NCI-H128 (cell line): ENCODE data around the gene CTAG2.
"Not testable (repeated sequence)": the region's sequence is repeated elsewhere in the genome, so short reads cannot be mapped to it uniquely, and the experiment has no call there.

Experiments
- DNase-seq: peaks from one replicate; lab custom pipeline; 2025; ENCODE audit not compliant: unreplicated experiment; lab: John Stamatoyannopoulos, UW

The CTAG2 gene

DNA sequence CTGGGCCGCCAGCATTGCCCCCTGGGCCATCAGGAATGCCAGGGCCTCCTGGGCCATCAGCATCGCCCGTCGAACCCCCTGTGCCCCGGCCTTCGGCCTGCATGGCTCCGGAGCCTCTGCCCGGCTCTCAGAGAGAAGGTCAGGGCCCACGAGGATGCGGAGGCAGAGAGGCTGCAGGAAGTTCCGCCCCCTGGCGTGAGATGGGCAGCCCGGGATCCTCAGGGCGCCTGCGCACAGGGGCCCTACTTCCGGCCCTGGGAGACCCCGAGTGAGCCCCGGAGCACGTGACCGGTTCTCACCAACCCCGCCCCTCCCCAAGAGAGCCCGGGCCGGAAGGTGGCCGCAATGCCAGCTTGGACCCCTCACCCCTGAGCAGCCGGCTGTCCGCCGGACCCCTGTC, at the start of gene CTAG2:
CTAG2 (minus strand) TSS at position 167 of the 400 bp plus-strand sequence; CDS start at position 103, 64 bp downstream.
- DNase-seq, result not testable (repeated sequence)

DNA sequence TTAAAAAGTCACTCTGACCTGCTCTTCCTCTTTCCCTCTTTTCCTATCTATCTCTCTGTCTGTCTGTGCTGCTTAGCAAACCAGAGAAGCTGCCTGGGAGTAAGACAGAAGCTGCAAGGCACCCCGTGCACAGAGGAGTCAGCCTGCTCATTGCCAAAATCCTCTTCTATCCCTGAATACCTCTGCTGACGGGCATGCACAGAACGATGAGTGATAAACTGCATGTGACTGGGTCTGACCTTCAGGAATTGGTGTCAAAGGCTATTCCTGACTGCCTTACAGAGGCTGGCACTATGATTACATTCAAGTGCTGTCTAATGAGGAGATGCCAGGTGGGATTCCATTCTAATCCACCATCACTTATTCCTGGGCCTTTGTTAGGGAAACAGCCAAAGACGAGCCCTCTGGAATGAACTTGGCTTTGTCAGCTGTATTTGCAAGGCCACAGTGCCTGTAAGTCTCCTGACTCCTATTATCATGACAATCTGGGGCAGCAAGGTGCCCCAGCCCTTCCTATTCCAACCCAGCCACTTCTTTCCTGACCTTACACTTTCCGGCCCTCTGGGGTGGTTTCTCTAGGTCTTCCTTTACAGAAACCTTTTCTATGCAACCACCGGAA, 45.4 kb upstream of the CTAG2 start:
- DNase-seq, result no peak

DNA sequence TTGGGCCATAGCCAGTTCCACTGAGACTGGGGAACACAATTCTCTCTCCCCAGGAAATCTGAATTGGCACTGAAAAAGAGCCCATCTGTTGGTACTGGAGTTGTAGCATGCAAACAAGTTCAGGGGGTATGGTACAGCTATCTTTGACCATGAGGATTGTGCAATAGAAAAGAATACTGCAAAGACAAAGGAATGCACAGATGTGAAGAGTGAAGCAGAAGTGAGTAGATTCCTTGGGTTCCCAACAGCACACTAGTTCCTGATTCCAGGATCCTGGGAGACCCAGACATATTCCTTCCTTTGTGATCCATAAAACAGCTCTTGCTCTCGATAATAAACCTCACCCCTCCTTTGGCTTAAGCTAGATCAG, 43.3 kb upstream of the CTAG2 start:
- no peak for DNase-seq

DNA sequence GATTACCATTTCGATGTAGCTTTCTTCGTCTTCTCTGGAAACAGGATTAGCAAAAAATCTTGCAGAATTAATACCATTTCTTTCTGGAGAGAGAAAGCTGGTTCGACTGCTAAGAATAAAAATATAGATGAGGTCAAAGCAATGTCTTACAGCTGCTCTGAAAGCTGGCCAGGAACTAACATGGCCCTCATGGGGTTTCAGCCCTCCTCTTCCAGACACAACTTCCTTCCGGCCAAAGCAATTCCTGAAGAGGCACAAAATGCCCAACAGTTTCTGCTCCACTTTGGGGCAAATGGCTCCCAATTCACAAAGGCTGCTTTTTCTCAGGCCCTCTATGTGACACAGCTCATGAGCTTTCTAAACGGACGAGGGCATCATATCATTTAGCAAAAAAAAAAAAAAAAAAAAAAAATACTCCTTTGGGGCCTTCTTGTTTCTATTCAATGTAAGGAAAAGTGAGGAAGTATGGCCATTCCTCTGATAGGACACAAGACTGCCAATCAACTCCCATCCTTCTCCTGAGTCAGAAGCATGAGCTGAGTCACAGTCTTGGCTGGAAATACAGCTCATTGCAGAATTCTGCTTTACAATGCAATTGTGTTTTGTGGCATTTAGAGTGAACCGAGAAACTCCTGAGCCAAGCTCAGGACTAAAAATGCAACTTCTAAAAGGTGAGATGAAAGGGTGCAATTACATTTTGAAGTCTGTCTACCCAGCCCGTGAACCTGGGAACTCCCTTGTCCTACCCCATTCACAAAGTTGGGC, 42.7 kb upstream of the CTAG2 start:
- DNase-seq, result no peak

DNA sequence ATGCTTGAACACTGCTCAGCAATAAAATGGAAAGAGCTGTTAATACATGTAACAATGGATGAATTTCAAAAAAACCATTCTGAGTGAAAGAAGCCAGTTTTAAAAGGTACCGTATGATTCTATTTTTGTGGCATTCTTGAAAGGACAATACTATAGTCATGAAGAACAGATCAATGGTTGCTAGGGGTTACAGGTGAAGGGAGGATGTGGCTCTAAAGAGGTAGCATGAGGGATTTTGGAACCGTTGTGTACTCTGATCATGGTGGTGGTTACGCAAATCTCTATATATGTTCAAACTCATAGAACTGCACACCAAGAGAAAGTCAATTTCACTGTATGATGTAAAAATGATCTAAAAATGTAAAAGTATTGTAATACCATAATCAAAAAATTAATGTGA, 40.0 kb upstream of the CTAG2 start:
- DNase-seq, result no peak

DNA sequence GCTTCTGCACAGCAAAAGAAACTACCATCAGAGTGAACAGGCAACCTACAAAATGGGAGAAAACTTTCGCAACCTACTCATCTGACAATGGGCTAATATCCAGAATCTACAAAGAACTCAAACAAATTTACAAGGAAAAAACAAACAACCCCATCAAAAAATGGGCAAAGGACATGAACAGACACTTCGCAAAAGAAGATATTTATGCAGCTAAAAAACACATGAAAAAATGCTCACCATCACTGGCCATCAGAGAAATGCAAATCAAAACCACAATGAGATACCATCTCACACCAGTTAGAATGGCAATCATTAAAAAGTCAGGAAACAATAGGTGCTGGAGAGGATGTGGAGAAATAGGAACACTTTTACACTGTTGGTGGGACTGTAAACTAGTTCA, 37.1 kb upstream of the CTAG2 start:
- DNase-seq, result not testable (repeated sequence)

DNA sequence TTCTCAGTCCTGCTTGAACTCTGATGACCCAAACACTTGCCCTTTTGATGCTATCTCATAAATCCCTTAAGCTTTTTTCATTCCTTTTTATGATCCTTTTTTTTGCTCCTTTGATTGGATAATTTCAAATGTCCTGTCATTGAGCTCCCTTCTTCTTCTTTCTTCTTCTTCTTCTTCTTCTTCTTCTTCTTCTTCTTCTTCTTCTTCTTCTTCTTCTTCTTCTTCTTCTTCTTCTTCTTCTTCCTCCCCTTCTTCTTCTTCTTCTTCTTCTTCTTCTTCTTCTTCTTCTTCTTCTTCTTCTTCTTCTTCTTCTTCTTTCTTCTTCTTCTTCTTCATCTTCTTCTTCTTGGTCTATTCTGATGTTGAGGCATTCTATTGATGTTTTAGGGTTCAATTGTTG, 18.7 kb upstream of the CTAG2 start:
- DNase-seq, result not testable (repeated sequence)

DNA sequence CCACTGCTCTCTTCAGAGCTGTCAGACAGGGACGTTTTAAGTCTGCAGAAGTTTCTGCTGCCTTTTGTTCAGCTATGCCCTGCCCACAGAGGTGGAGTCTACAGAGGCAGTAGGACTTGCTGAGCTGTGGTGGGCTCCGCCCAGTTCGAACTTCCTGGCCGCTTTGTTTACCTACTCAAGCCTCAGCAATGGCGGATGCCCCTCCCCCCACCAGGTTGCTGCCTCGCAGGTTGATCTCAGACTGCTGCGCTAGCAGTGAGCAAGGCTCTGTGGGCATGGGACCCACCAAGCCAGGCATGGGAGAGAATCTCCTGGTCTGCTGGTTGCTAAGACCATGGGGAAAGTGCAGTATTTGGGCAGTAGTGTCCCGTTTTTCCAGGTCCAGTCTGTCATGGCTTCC, 17.5 kb upstream of the CTAG2 start:
- not testable (repeated sequence) for DNase-seq

DNA sequence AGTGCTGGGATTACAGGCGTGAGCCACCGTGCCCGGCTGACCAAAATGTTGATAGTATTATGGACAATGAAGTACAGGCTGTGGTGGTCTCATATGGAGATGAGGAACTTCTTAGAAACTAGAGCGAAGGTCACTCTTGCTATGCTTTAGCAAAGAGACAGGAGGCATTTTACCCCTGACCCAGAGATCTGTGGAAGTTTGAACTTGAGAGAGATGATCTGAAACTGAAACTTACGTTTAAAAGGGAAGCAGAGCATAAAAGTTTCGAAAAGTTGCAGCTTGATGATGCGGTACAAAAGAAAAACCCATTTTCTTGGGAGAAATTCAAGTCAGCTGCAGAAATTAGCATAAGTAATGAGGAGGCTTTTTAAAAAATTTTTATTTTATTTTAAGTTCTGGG, 8.5 kb upstream of the CTAG2 start:
- DNase-seq, result no peak

DNA sequence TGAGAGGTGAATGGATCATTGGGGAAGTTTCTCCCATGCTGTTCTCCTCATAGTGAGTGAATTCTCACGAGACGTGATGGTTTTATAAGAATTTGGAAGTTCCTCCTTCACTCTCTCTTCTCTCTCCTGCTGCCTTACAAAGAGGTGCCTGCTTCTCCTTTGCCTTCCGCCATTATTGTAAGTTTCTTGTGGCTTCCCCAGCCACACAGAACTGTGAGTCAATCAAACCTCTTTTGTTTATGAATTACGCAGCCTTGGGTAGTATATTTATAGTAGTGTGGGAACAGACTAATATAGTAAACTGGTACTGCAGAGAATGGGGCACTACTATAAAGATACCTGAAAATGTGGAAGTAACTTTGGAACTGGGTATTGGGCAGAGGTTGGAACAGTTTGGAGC, 7.8 kb upstream of the CTAG2 start:
- DNase-seq, result no peak

DNA sequence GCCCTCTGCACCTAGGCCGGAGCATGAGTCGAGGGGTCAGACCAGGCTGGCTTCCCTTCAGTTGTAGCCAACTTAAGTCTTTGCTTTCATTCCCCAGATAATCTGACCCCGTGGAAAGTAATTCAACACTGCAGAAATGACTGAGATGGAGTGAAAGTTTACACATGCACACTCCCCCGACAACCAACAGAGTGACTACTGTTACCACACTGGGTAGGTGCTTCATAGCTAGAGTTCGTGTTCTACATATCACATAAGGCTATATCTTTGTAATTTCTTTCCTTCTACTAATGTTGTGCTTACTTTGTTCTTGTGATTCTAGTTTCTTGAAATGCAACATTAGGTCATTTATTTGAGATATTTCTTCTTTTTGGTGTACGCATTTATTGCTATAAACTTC, 7.2 kb upstream of the CTAG2 start:
- DNase-seq, result no peak

DNA sequence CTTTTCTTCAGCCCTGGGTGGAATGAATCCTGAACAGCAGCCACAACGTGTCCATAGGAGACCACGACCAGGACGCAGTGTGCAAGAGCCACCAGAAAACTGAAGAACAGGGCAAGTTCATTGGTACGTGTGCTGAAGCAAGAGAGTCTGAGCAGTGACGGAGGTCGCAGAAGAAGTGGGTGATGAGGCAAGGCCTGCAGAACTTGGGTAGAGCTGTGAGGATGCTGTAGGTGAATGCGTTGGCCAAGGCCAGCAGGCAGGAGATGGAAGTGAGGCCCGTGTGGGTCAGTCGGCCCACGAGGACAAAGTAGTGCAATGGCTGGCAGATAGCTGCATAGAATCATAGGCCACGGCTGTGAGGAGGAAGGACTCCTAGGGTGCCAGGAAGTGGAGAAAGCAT, 5.6 kb upstream of the CTAG2 start:
- DNase-seq, result no peak

DNA sequence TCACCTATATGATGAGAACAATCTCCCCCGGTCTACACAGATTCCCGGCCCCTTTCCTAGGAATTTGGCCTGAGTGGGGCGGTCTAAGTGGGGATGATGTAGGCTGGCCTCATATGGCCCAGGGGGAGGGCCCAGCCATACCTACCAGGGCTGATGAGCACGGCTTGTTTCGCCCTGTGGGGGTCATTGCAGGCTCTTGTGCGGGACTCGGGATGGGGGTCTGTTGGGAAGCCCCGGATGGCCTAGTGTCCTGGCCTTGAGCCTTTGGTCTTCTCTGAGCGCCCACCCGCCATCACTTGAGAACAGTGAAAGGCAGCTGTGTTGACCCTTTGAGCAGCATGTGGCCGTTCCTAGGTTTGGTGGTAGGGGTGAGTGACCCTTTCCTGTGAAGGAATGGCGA, 4.8 kb upstream of the CTAG2 start:
- no peak for DNase-seq

DNA sequence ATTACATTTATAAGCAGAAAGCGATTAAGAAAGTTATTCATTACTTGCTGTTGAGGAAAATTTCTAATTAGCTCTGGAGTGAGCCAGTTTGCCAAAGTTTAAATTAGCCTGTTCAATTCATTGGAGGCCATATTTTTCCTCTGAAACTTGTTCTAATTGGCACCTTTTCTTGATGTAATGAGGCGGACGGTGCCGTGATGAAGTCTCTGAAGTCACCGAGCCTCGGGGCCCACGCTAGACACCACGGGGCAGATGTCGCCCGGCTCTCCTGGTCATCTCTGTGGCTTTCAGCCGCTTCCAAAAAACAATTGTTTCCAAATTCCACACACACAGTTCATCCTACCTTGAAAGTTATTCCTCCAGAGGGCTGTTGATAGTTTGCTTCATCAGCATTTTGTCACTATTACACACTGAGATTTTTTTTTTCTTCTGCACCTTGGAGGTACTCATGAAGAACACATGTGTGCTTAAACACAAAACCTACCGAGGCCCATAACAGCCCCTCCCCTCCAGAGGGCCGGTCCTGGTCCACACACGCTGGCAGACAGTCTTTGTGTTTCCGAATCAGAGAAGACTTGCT, 3.9 kb upstream of the CTAG2 start:
- DNase-seq, result no peak

DNA sequence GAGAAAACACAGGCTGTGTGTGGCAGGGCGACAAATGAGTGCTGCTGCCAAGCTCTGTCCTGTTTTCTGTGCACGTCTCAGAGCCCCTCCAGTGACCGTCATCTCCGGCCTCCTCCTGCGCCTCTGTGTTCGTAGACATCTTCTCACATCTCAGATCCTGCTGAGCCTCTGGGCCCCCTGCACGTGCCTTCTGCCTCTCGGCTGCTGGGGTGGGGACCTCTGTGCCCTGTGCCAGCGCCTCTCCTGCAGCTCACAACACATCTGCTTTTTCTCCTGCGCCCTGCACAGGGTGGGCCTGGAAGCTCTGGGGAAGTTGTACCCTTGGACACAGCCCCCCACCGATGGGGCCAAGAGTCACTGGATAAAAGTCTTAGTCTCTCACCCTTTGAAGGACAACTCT, 2.4 kb upstream of the CTAG2 start:
- no peak for DNase-seq

DNA sequence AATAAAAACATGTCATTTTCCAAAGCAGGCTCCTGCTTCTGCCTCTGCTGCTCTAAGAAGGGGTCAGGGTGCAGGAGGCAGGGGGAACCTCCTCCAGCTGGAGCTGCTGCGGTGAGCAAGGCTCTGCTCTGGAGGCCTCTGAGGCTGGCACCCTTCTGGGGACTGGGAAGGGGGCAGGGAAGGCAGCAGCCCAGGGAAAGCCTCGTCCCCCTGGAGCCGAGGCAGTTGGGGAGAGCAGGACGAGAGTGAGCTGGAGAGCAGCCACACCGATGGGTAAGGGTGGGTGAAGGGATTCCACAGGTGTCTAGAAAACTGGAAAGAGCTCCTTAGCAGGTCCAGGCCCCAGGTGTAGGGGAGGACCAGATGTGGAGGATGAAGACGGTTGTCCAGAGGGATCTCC, 2.0 kb upstream of the CTAG2 start:
- no peak for DNase-seq

DNA sequence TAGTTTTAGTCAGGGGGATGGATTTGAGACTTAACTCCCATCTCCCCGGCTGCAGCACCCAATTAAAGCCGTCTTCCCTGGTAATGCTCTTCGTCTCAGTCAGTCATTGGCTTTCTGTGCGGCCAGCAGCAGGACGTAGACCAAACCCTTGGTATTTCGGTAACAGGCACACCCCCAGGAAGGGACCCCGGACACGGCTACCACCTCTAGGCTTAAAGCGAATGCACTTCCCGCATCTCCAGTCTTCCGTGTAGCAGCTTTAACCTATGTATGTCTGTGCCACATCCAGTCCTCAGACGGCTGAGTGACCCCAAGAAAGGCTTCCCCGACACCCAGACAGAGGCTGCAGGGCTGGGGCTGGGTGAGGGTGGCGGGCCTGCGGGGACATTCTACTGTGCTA, 1.5 kb upstream of the CTAG2 start:
- DNase-seq, result no peak

DNA sequence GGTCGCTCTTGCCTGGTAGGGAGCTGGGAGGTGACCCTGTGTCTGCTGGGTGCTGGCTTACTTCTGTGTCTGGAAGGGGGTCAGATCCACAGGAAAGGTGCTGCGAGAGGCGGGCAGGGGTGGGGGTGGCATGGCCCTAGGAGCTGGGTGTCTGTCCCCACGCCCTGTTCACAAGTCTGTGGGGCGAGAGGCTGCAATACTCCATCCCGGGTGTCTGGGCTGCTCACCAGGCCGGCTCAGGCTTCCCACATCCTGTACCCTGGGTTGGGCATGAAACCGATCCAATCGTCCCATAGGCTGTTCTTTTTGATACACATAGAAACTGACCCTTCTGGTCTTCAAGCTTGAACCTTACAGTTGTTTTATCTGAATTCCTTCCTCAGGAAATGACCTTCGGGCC, 993 bp upstream of the CTAG2 start:
- DNase-seq, result no peak

DNA sequence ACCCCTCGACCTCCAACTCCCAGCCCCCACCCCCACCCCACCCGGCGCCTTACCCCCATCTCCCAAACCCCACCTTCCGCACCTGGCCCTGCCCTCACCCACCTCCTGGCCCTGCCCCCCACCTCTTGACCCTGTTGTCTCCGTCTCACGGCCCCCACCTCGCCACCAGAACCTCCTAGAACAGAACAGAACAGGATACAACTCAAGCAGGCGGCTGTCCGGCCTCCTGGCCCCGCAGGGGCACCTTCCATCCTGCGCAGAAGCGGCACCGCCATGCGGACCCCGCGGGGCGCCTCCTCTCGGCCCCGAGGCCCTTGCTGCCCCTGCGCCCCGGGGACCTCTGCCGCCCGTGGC, 354 bp downstream of the CTAG2 start:
- no peak for DNase-seq

DNA sequence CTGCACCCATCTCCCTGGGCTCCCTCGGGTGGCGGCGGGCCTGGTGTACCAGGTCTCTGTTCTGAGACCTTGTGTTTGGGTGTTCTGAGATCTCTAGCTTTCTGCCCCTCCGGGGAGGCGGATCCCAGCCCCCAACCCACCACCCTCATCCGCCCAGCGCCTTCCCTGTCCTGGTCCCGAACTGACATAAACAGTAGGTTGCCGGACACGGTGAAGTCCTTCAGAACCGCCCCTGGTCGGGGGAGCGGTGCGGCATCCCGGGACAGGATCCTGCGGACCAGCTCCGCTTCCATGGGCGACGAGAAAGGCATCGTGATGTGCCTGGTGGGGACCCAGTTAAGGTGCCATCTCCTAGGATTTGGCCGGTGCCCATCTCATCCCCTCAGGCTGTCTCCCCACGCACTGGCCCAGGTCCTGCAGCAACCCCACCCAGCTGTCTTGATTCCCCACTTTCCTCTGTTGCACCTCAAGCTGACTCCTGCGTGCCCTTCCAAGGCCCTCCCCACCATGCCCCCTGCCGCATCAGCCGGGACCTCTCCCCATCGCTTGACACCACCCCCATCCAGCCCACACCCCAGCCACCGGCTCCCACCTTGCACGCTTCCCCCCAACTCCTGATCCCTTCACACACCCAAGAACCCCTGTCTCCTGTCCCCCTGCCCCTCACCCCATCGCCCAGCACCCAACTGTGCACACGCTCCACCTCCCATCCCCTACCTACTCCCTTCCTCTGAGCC, 900 bp downstream of the CTAG2 start:
- no peak for DNase-seq

DNA sequence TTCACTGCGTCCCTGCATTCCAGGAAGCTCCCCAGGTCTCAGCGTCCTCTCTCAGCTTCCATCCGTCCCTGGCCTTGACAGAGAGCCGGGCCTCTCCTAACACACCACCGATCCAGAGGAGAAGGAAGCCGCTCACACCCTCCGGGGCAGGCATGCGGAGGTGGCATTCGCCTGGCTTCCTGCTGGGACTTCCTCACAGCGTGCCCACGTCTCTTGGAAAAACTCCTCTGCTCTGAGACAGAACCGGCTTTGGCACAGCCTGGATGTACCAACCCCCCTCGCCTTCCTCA, 3.2 kb downstream of the CTAG2 start:
- no peak for DNase-seq

DNA sequence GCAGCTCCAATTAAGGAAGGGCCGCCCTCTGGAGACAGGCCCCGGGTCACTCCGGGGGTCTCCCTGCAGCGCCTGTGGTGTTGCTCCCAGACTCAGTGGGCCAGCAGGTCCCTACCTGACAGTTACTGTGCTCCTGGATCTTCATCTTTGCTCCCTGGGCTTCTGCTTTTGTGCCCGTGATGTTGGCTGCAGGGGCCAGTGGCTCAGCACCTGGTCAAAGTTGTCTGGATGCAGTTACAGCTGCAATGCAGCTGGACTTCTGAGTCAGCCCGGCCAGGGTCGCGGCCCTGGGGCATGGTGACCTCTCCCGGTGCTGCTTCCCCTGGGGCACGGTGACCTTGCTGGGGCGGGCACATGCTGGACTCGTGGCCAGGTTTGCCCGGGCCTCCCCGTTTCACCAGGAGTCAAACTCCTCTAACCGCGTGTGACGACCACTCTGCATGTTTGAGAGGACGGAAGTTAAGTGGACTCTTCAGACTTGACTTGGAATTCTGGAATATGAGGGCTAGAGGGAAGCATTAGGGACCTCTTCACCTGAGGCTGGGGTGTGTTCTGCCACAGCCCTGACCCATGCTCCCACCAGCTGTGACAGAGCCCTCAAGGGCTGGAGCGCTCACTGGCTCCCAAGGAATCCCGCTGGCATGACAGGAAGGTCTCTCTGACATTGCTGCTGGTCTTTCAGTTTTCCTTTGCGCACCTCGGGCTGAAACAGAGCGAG, 3.7 kb downstream of the CTAG2 start:
- no peak for DNase-seq
